SK-N-SH treated with all-trans-retinoic acid at 6 μM for 48 hours (cell line): Measurements from ENCODE around the gene REP15.

Experiments
- ATAC-seq: fragments of 200-7000 bp; cut with Tn5 transposase; 3 replicates; pipeline ENCODE4 v1.9.1; 2020; ENCODE audit warnings: mild to moderate bottlenecking, moderate library complexity
- ARNTL ChIP-seq: fragments of 450-650 bp; formaldehyde crosslinking; IDR thresholded peaks from 2 replicates; pipeline ENCODE4 v1.5.0; 2020; ENCODE audit warnings: low read depth, mild to moderate bottlenecking, moderate library complexity, borderline replicate concordance
- BACH2 ChIP-seq: fragments of 250-450 bp; sonication (Bioruptor Pico); IDR thresholded peaks from 2 replicates; pipeline ENCODE4 v1.9.0; 2021; ENCODE audit warnings: mild to moderate bottlenecking, borderline replicate concordance
- CSDC2 ChIP-seq: fragments of 250-450 bp; sonication (Bioruptor Pico); IDR thresholded peaks from 2 replicates; pipeline ENCODE4 v1.5.0; 2020; ENCODE audit warnings: mild to moderate bottlenecking, moderate library complexity
- GLIS3 ChIP-seq: fragments of 250-450 bp; sonication (Bioruptor Pico); IDR thresholded peaks from 2 replicates; pipeline ENCODE4 v1.5.0; 2020; ENCODE audit warnings: mild to moderate bottlenecking, moderate library complexity
- ISL1 ChIP-seq: fragments of 250-450 bp; sonication (Bioruptor Pico); IDR thresholded peaks from 2 replicates; pipeline ENCODE4 v2.1.2; 2022; ENCODE audit warnings: mild to moderate bottlenecking, moderate library complexity
- PATZ1 ChIP-seq: fragments of 250-450 bp; sonication (Bioruptor Pico); IDR thresholded peaks from 2 replicates; pipeline ENCODE4 v1.8.0; 2020; ENCODE audit warnings: mild to moderate bottlenecking, moderate library complexity, borderline replicate concordance
- PPARA ChIP-seq: fragments of 250-450 bp; sonication (Bioruptor Pico); IDR thresholded peaks from 2 replicates; pipeline ENCODE4 v1.5.0; 2020; ENCODE audit warnings: mild to moderate bottlenecking, borderline replicate concordance
- SNAI2 ChIP-seq: fragments of 250-450 bp; sonication (Bioruptor Pico); IDR thresholded peaks from 2 replicates; pipeline ENCODE4 v1.5.0; 2020; ENCODE audit warnings: mild to moderate bottlenecking, moderate library complexity
- TCF4 ChIP-seq: fragments of 250-450 bp; sonication (Bioruptor Pico); IDR thresholded peaks from 2 replicates; pipeline ENCODE4 v1.8.0; 2021; ENCODE audit warnings: mild to moderate bottlenecking, moderate library complexity, borderline replicate concordance
- TOX ChIP-seq: fragments of 250-450 bp; sonication (Bioruptor Pico); IDR thresholded peaks from 2 replicates; pipeline ENCODE4 v1.8.0; 2021; ENCODE audit warnings: mild to moderate bottlenecking, moderate library complexity, borderline replicate concordance
- TSHZ2 ChIP-seq: fragments of 250-450 bp; sonication (Bioruptor Pico); IDR thresholded peaks from 2 replicates; pipeline ENCODE4 v1.5.0; 2020; ENCODE audit warnings: mild to moderate bottlenecking, moderate library complexity
- ZC3H10 ChIP-seq: fragments of 250-450 bp; sonication (Bioruptor Pico); IDR thresholded peaks from 2 replicates; pipeline ENCODE4 v1.5.1; 2021; ENCODE audit warnings: mild to moderate bottlenecking, moderate library complexity
- ZFP3 ChIP-seq: fragments of 250-450 bp; sonication (Bioruptor Pico); IDR thresholded peaks from 2 replicates; pipeline ENCODE4 v1.5.0; 2020; ENCODE audit warnings: mild to moderate bottlenecking, moderate library complexity
- ZFP30 ChIP-seq: fragments of 450-650 bp; formaldehyde crosslinking; IDR thresholded peaks from 2 replicates; pipeline ENCODE4 v1.5.0; 2022; ENCODE audit warnings: mild to moderate bottlenecking, moderate library complexity
- ZNF565 ChIP-seq: fragments of 450-650 bp; formaldehyde crosslinking; conservative IDR thresholded peaks from 2 replicates; pipeline ENCODE4 v1.5.0; 2020; ENCODE audit warnings: low read depth, mild to moderate bottlenecking, moderate library complexity
- ZNF70 ChIP-seq: fragments of 450-650 bp; formaldehyde crosslinking; IDR thresholded peaks from 2 replicates; pipeline ENCODE4 v1.5.0; 2020; ENCODE audit warnings: mild to moderate bottlenecking, moderate library complexity
- ZNF8 ChIP-seq: fragments of 450-650 bp; formaldehyde crosslinking; IDR thresholded peaks from 2 replicates; pipeline ENCODE4 v1.5.0; 2020; ENCODE audit warnings: mild to moderate bottlenecking, moderate library complexity
- TF ChIP-seq, protein P1 (sequence below): fragments of 250-450 bp; sonication (Bioruptor Pico); IDR thresholded peaks from 2 replicates; pipeline ENCODE4 v1.5.1; 2021; ENCODE audit warnings: mild to moderate bottlenecking, moderate library complexity
- TF ChIP-seq, protein P2 (sequence below): fragments of 250-450 bp; sonication (Bioruptor Pico); IDR thresholded peaks from 2 replicates; pipeline ENCODE4 v1.8.0; 2021; ENCODE audit warnings: low read depth, mild to moderate bottlenecking, moderate library complexity, borderline replicate concordance

REP15 gene

GRCh38 chr12:27695556-27696292, 523 bp upstream of the REP15 start:
- ATAC-seq = no peak

GRCh38 chr12:27696864-27697564, 767 bp downstream of the REP15 start:
- no peak for TF ChIP-seq PPARA (CRISPR knock-in tag)
- no peak for TF ChIP-seq PATZ1 (CRISPR knock-in tag)
- peak; percentile 73; the same call in 1 of the 2 replicates for TF ChIP-seq TSHZ2 (CRISPR knock-in tag)
- peak; percentile 24; the same call in 1 of the 2 replicates for TF ChIP-seq CSDC2
- no peak for TF ChIP-seq ZNF8
- peak; percentile 76; the same call in 1 of the 2 replicates for TF ChIP-seq GLIS3
- TF ChIP-seq ISL1 (CRISPR knock-in tag) = peak; percentile 91
- TF ChIP-seq TCF4 (CRISPR knock-in tag) = peak; percentile 86
- 0 out of 2 replicates have a peak, but pooled peaks have one; percentile 37 for TF ChIP-seq ZFP3 (CRISPR knock-in tag)

More at GRCh38 chr12:27695556-27696292, 523 bp upstream of the REP15 start:
- TF ChIP-seq, protein P1, sequence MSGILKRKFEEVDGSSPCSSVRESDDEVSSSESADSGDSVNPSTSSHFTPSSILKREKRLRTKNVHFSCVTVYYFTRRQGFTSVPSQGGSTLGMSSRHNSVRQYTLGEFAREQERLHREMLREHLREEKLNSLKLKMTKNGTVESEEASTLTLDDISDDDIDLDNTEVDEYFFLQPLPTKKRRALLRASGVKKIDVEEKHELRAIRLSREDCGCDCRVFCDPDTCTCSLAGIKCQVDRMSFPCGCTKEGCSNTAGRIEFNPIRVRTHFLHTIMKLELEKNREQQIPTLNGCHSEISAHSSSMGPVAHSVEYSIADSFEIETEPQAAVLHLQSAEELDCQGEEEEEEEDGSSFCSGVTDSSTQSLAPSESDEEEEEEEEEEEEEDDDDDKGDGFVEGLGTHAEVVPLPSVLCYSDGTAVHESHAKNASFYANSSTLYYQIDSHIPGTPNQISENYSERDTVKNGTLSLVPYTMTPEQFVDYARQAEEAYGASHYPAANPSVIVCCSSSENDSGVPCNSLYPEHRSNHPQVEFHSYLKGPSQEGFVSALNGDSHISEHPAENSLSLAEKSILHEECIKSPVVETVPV (CRISPR knock-in tag) = no peak
- no peak for TF ChIP-seq ARNTL
- TF ChIP-seq ZFP3 (CRISPR knock-in tag) = no peak
- no peak for TF ChIP-seq BACH2 (CRISPR knock-in tag)
- TF ChIP-seq ZNF70 (CRISPR knock-in tag) = no peak
- TF ChIP-seq TOX (CRISPR knock-in tag) = no peak
- TF ChIP-seq TCF4 (CRISPR knock-in tag) = no peak
- TF ChIP-seq, protein P2, sequence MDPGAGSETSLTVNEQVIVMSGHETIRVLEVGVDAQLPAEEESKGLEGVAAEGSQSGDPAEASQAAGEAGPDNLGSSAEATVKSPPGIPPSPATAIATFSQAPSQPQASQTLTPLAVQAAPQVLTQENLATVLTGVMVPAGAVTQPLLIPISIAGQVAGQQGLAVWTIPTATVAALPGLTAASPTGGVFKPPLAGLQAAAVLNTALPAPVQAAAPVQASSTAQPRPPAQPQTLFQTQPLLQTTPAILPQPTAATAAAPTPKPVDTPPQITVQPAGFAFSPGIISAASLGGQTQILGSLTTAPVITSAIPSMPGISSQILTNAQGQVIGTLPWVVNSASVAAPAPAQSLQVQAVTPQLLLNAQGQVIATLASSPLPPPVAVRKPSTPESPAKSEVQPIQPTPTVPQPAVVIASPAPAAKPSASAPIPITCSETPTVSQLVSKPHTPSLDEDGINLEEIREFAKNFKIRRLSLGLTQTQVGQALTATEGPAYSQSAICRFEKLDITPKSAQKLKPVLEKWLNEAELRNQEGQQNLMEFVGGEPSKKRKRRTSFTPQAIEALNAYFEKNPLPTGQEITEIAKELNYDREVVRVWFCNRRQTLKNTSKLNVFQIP (CRISPR knock-in tag) = no peak
- no peak for TF ChIP-seq ZNF565
- no peak for TF ChIP-seq GLIS3
- TF ChIP-seq SNAI2 (CRISPR knock-in tag) = no peak
- TF ChIP-seq ZC3H10 (CRISPR knock-in tag) = no peak
- TF ChIP-seq ZFP30 (CRISPR knock-in tag) = no peak
- TF ChIP-seq ZNF8 = no peak

GRCh38 chr12:27703720-27704452, 7.6 kb downstream of the REP15 start:
- no peak for TF ChIP-seq CSDC2
- TF ChIP-seq, protein P2 (CRISPR knock-in tag) = no peak
- TF ChIP-seq SNAI2 (CRISPR knock-in tag) = no peak
- no peak for TF ChIP-seq ZFP3 (CRISPR knock-in tag)
- TF ChIP-seq ZFP30 (CRISPR knock-in tag) = no peak
- no peak for TF ChIP-seq ZNF8
- peak; percentile 90 for ATAC-seq

More at GRCh38 chr12:27696864-27697564, 767 bp downstream of the REP15 start:
- peak; percentile 33; the same call in 2 of the 3 replicates for ATAC-seq
